Measurements from ENCODE around the gene CBX1.
"Not testable (repeated sequence)": the region's sequence is repeated elsewhere in the genome, so short reads cannot be mapped to it uniquely, and the experiment has no call there.

CBX1 gene

DNA sequence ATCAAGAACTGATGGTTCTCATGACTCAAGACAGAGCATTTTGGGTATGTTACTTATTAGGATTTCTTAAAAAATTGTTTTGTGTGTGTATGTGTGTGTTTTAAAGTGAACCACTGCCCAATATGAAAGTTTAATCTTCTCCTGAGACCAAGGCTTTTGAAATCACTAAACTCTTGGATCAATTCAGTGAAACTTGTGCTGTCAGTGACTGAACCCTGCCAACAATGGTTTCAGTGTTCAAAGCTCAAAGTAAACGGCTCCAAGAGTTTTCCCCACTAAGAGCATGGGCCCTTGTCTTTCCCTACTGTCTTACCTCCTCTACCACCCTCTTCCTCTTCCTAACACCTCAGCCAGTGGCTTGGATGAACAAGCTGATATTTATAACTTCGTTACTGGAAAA, 31.1 kb downstream of the CBX1 start:
- no peaks in the 10 kb centered on the region for H3K27me3 ChIP-seq
- no peak overlapping the region for H3K27ac ChIP-seq
- H3K4me3 ChIP-seq: no peak overlapping the region
- no peak for DNase-seq
- peaks cover 20 to 69% (median 28%) of the 10 kb centered on the region in 3 donors for H3K36me3 ChIP-seq
- intact Hi-C loops (cut with DNase I; ENCODE audit: low total_unique reads): no loop called here
- TF ChIP-seq, protein P1, sequence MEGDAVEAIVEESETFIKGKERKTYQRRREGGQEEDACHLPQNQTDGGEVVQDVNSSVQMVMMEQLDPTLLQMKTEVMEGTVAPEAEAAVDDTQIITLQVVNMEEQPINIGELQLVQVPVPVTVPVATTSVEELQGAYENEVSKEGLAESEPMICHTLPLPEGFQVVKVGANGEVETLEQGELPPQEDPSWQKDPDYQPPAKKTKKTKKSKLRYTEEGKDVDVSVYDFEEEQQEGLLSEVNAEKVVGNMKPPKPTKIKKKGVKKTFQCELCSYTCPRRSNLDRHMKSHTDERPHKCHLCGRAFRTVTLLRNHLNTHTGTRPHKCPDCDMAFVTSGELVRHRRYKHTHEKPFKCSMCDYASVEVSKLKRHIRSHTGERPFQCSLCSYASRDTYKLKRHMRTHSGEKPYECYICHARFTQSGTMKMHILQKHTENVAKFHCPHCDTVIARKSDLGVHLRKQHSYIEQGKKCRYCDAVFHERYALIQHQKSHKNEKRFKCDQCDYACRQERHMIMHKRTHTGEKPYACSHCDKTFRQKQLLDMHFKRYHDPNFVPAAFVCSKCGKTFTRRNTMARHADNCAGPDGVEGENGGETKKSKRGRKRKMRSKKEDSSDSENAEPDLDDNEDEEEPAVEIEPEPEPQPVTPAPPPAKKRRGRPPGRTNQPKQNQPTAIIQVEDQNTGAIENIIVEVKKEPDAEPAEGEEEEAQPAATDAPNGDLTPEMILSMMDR (IDR thresholded peaks at IDR 0.05): no peak
- no peaks in the 10 kb centered on the region for H3K9me3 ChIP-seq
- H3K4me1 ChIP-seq: peaks cover 0 to 29% (median 8%) of the 10 kb centered on the region in 4 donors

- intact Hi-C loops (cut with DNase I; ENCODE audit: low total_unique reads): no loop called here
- Histone ChIP-seq H3K27ac (peak overlapping the region; percentile 28 to 48), H3K9me3 (no peaks in the 10 kb centered on the region), H3K27me3 (no peaks in the 10 kb centered on the region), H3K4me3 (no peak overlapping the region), H3K4me1 (peaks cover 0 to 36% (median 6%) of the 10 kb centered on the region in 4 donors), H3K36me3 (peaks cover 19 to 71% (median 38%) of the 10 kb centered on the region in 3 donors)
- TF ChIP-seq, protein P1 (IDR thresholded peaks at IDR 0.05): peak; percentile 12 to 18
- no peak for DNase-seq
These were observed 32.8 kb downstream of the CBX1 start for GRCh38 chr17:48068491-48068961.

- DNase-seq; H3K4me3 ChIP-seq; H3K9me3 ChIP-seq; intact Hi-C loops (cut with DNase I; ENCODE audit: low total_unique reads); H3K27me3 ChIP-seq: not testable (repeated sequence)
- H3K36me3 ChIP-seq: peaks cover 21 to 71% (median 43%) of the 10 kb centered on the region in 3 donors
- H3K27ac ChIP-seq: peak overlapping the region; percentile 28 to 48
- H3K4me1 ChIP-seq: peaks cover 0 to 40% (median 6%) of the 10 kb centered on the region in 4 donors
These were observed 33.5 kb downstream of the CBX1 start for GRCh38 chr17:48067808-48068207.

DNA sequence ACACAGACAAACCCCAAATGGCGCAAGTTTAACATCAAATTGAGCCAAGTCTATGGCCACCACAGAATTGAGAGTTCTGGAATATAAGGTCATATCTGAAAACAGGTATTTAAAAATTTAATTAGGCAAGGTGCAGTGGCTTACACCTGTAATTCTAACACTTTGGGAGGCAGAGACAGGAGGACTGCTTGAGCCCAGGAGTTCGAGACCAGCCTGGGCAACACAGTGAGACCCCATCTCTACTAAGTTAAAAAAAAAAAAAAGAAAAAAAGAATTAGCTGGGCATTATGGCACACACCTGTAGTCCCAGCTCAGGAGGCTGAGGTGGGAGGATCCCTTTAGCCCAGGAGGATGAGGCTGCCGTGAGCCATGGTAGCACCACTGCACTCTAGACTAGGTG, 34.0 kb downstream of the CBX1 start:
- intact Hi-C loops (cut with DNase I; ENCODE audit: low total_unique reads): no loop called here
- Histone ChIP-seq H3K27me3 (no peaks in the 10 kb centered on the region), H3K36me3 (peaks cover 27 to 71% (median 45%) of the 10 kb centered on the region in 3 donors), H3K9me3 (no peaks in the 10 kb centered on the region), H3K4me1 (peaks cover 0 to 40% (median 6%) of the 10 kb centered on the region in 4 donors), H3K27ac (peak overlapping the region in 1 of 2 donors; percentile 48), H3K4me3 (no peak overlapping the region)
- DNase-seq: no peak
- TF ChIP-seq, protein P1 (IDR thresholded peaks at IDR 0.05): no peak

DNA sequence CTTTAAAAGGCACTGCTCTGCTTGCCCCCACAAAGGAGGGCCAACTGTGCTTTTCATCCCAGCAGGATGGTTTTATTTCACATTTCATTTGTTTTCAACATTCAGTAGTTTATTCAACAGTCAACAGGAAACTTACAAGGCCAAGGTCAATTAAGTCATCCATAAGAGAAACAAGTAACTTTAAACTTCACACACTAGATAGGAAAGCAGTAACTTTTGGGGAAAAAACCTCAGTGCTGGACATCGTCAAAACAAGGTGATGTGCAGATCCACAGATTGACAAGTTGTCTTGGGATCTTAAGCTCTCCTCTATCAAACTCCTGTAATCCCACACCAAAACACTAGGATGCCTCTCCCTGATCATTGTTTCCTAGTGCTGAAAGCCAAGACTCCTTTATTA, 34.6 kb downstream of the CBX1 start:
- H3K27ac ChIP-seq: peak overlapping the region in 1 of 2 donors; percentile 53
- peaks cover 0 to 40% (median 6%) of the 10 kb centered on the region in 4 donors for H3K4me1 ChIP-seq
- intact Hi-C loops (cut with DNase I; ENCODE audit: low total_unique reads): no loop called here
- peaks cover 33 to 73% (median 49%) of the 10 kb centered on the region in 3 donors for H3K36me3 ChIP-seq
- no peak for DNase-seq
- no peaks in the 10 kb centered on the region for H3K9me3 ChIP-seq
- TF ChIP-seq, protein P1 (IDR thresholded peaks at IDR 0.05): no peak
- no peaks in the 10 kb centered on the region for H3K27me3 ChIP-seq
- no peak overlapping the region for H3K4me3 ChIP-seq

DNA sequence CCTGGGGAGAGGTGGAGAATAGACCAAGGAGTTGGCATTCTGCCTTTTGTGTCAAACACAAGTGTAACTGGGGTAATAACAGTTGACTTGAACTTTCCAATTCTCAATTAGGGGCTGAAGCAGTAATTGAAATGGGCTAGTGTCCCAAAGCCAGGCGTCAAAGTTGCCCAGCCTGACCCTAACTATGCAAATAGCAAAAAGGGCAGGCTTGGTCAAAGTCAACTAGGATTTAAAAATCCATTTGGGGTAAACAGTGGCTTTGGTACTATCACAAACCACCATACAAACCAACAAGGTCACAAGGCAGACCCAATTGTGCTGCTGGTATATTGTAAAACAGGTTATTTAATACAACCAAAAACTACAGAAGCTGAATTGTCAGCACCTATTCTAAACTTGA, 35.1 kb downstream of the CBX1 start:
- H3K27ac ChIP-seq: peak overlapping the region in 1 of 2 donors; percentile 53

More for the DNA sequence above, 35.1 kb downstream of the CBX1 start:
- Histone ChIP-seq H3K27me3 (no peaks in the 10 kb centered on the region), H3K4me3 (no peak overlapping the region), H3K36me3 (peaks cover 35 to 74% (median 49%) of the 10 kb centered on the region in 3 donors), H3K4me1 (peaks cover 0 to 40% (median 6%) of the 10 kb centered on the region in 4 donors), H3K9me3 (no peaks in the 10 kb centered on the region)
- no peak for DNase-seq
- intact Hi-C loops (cut with DNase I; ENCODE audit: low total_unique reads): no loop called here
- TF ChIP-seq, protein P1 (IDR thresholded peaks at IDR 0.05): no peak
